Measurements from ENCODE around the gene FLYWCH2.

DNA sequence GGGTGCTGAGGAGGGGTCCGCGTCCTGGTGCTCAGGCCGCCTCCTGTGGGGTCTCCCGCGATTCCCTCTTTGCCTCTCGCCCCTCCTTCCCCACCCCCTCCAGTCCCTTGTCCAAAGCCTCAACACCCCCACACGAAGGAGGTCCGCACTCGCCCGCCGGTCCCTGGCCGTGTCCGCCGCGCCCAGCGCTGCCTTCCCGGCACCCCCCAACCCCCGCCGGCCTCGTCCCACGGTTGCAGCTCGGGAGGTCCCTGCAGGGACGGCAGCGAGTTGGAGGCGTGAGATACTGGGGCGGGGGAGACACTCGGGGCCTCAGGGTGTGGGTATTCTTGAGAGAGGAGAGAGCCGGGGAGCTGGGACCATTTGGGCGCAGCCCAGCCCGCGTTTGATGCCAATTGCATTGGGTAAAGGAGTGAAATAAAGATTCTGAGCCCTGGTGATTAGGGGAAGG, 468 bp downstream of the FLYWCH2 start:
- TF ChIP-seq, protein P1, sequence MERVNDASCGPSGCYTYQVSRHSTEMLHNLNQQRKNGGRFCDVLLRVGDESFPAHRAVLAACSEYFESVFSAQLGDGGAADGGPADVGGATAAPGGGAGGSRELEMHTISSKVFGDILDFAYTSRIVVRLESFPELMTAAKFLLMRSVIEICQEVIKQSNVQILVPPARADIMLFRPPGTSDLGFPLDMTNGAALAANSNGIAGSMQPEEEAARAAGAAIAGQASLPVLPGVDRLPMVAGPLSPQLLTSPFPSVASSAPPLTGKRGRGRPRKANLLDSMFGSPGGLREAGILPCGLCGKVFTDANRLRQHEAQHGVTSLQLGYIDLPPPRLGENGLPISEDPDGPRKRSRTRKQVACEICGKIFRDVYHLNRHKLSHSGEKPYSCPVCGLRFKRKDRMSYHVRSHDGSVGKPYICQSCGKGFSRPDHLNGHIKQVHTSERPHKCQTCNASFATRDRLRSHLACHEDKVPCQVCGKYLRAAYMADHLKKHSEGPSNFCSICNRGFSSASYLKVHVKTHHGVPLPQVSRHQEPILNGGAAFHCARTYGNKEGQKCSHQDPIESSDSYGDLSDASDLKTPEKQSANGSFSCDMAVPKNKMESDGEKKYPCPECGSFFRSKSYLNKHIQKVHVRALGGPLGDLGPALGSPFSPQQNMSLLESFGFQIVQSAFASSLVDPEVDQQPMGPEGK (tag by site-specific recombination; IDR thresholded peaks at IDR 0.05) = peak; percentile 73
- TF ChIP-seq ZNF785 (tag by site-specific recombination; IDR thresholded peaks at IDR 0.05) (0 out of 2 replicates have a peak, but pooled peaks have one; percentile 26), REPIN1 (tag by site-specific recombination; IDR thresholded peaks at IDR 0.05; ENCODE audit: low read depth) (peak; percentile 29; the same call in 1 of the 2 replicates), ZNF37A (tag by site-specific recombination; IDR thresholded peaks at IDR 0.05) (no peak), ZNF121 (tag by site-specific recombination; IDR thresholded peaks at IDR 0.05) (no peak), ZSCAN23 (tag by site-specific recombination; IDR thresholded peaks at IDR 0.05) (no peak; the same call in 1 of the 2 replicates), ZNF416 (tag by site-specific recombination; IDR thresholded peaks at IDR 0.05) (no peak), ZNF302 (tag by site-specific recombination; IDR thresholded peaks at IDR 0.05; ENCODE audit: low read depth) (no peak), KLF9 (tag by site-specific recombination; IDR thresholded peaks at IDR 0.05; ENCODE audit: low read depth) (no peak), ZNF777 (tag by site-specific recombination; IDR thresholded peaks at IDR 0.05; ENCODE audit: borderline replicate concordance) (peak; percentile 95)
- TF ChIP-seq, protein P2, sequence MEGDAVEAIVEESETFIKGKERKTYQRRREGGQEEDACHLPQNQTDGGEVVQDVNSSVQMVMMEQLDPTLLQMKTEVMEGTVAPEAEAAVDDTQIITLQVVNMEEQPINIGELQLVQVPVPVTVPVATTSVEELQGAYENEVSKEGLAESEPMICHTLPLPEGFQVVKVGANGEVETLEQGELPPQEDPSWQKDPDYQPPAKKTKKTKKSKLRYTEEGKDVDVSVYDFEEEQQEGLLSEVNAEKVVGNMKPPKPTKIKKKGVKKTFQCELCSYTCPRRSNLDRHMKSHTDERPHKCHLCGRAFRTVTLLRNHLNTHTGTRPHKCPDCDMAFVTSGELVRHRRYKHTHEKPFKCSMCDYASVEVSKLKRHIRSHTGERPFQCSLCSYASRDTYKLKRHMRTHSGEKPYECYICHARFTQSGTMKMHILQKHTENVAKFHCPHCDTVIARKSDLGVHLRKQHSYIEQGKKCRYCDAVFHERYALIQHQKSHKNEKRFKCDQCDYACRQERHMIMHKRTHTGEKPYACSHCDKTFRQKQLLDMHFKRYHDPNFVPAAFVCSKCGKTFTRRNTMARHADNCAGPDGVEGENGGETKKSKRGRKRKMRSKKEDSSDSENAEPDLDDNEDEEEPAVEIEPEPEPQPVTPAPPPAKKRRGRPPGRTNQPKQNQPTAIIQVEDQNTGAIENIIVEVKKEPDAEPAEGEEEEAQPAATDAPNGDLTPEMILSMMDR (tag by site-specific recombination; IDR thresholded peaks at IDR 0.05) = no peak
- TF ChIP-seq, protein P3, sequence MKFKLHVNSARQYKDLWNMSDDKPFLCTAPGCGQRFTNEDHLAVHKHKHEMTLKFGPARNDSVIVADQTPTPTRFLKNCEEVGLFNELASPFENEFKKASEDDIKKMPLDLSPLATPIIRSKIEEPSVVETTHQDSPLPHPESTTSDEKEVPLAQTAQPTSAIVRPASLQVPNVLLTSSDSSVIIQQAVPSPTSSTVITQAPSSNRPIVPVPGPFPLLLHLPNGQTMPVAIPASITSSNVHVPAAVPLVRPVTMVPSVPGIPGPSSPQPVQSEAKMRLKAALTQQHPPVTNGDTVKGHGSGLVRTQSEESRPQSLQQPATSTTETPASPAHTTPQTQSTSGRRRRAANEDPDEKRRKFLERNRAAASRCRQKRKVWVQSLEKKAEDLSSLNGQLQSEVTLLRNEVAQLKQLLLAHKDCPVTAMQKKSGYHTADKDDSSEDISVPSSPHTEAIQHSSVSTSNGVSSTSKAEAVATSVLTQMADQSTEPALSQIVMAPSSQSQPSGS (tag by site-specific recombination; IDR thresholded peaks at IDR 0.05; ENCODE audit: low read depth) = no peak
- TF ChIP-seq, protein P4, sequence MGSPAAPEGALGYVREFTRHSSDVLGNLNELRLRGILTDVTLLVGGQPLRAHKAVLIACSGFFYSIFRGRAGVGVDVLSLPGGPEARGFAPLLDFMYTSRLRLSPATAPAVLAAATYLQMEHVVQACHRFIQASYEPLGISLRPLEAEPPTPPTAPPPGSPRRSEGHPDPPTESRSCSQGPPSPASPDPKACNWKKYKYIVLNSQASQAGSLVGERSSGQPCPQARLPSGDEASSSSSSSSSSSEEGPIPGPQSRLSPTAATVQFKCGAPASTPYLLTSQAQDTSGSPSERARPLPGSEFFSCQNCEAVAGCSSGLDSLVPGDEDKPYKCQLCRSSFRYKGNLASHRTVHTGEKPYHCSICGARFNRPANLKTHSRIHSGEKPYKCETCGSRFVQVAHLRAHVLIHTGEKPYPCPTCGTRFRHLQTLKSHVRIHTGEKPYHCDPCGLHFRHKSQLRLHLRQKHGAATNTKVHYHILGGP (tag by site-specific recombination; IDR thresholded peaks at IDR 0.05) = no peak
- TF ChIP-seq, protein P5, sequence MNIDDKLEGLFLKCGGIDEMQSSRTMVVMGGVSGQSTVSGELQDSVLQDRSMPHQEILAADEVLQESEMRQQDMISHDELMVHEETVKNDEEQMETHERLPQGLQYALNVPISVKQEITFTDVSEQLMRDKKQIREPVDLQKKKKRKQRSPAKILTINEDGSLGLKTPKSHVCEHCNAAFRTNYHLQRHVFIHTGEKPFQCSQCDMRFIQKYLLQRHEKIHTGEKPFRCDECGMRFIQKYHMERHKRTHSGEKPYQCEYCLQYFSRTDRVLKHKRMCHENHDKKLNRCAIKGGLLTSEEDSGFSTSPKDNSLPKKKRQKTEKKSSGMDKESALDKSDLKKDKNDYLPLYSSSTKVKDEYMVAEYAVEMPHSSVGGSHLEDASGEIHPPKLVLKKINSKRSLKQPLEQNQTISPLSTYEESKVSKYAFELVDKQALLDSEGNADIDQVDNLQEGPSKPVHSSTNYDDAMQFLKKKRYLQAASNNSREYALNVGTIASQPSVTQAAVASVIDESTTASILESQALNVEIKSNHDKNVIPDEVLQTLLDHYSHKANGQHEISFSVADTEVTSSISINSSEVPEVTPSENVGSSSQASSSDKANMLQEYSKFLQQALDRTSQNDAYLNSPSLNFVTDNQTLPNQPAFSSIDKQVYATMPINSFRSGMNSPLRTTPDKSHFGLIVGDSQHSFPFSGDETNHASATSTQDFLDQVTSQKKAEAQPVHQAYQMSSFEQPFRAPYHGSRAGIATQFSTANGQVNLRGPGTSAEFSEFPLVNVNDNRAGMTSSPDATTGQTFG (tag by site-specific recombination; IDR thresholded peaks at IDR 0.05; ENCODE audit: borderline replicate concordance) = no peak

Data from HEK293 (cell line).